GM19328 (cell line): ENCODE results near the gene KRTAP21-3.
"Not testable (repeated sequence)": the region's sequence is repeated elsewhere in the genome, so short reads cannot be mapped to it uniquely, and the experiment has no call there.

Experiments
- ATAC-seq: cut with Tn5 transposase; IDR thresholded peaks from one replicate; pipeline ENCODE4 v1.9.1; 2021; ENCODE audit warnings: mild to moderate bottlenecking, moderate library complexity; ENCODE audit not compliant: unreplicated experiment

The KRTAP21-3 gene, protein sequence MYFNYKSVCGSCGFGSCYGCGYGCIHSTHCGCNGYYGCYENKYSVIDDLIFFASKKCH

DNA sequence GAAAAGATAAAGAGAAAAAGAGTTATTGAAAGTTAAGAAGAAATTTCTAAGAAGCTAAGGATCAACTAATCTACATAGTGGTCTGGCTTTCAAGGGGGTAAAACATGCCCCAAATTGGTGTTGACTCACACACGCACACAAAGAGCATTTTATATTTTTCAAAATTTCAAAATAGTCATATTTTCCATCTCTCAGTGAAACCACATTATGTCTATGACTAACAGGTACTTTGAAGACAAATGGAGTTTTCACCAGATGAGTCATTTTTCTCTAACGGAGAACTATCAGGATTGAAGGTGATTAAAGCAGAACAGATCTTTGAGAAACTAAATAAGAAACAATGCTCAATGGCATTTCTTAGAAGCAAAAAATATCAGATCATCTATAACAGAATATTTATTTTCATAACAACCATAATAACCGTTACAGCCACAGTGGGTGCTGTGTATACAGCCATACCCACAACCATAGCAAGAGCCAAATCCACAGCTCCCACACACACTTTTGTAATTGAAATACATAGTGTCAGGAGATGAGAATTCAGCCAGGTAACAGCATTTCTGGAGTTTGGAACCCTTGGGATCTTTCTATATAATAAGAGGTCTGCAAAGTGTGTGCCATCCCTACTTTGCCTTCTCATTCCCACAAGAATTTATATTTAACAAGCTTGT is at the start of gene KRTAP21-3:
TSS of gene KRTAP21-3 (minus strand) at position 539 of the 671 bp plus-strand sequence. CDS start at position 521, 18 bp downstream.
- ATAC-seq: no peak

DNA sequence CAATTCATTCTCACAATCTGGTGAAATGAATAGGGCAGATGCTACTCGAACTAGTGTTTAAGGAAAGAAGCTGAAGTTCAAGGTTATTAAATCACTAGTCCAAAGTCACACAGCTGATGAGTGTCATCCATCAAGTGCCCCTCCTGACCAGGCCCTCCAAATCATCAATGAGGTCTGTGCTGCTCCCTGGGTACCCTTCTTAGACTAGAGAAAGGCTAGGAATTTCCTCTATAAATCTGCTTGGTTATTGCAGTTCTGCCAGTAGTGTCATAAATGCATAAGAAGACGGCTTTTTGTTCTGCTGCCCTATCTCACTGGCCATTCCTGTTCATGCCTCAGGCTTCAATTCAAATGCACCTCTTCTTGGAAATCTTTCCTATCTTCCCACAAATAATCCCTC is 42.2 kb upstream of the KRTAP21-3 start:
- no peak for ATAC-seq

DNA sequence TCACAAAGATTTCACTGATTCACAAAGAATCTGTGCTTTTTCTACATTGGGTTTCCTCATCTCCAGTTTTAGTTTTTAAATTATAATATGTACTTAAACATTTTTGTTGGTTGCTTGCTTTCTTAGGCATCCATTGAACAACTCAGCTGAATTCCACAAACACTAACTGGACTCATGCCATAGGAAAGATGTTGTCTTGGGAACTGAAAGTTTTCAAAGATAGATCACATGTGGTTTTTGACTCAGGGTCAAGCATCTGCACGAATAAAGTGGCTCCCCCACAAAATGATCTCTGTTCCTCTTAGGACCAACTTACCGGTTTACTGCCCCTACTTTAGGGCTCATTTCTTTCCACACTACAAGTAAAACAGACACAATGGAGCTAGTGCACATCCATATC is 39.7 kb upstream of the KRTAP21-3 start:
- ATAC-seq: no peak

DNA sequence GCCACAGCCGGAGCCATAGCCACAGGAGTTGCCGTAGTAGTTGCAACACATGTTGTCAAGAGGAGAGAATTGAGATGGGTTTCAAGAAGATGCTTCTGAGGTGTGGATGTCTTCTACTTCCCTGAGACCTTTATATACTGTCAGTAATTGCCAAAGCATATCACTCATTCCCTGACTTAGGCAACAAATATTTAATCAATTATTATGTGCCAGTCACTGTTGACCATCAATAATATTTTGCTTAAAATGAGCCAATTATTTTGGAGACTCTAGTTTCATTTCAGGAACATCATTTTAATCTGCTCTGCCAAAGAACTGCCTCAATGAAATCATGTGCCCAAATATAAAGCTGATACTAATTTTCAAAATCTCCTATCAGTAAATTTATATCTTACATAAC is 36.8 kb upstream of the KRTAP21-3 start, which contains the start of gene KRTAP21-1:
TSS of gene KRTAP21-1 (minus strand) at position 101 of the 400 bp plus-strand sequence. CDS start at position 51, 50 bp downstream.
- not testable (repeated sequence) for ATAC-seq

DNA sequence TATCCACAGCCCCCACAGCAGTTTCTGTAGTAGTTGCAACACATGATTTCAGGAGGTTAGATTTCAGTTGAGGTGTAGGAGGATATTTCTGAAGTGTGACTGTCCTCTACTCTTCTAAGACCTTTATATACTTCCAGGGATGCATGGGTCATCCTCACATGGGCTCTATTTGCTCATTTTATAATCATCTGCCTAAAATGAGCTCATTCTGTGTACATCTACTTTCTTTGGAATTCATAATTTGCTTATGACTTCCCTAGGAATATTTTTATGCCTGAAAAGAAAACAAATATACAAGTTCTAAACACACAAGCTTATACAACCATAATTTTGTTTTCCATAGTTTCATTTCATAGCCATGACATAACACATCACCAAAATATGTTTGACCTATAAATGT is 28.6 kb upstream of the KRTAP21-3 start, which contains the start of gene KRTAP21-2:
TSS of gene KRTAP21-2 (minus strand) at position 101 of the 400 bp plus-strand sequence. CDS start at position 44, 57 bp downstream.
- no peak for ATAC-seq

DNA sequence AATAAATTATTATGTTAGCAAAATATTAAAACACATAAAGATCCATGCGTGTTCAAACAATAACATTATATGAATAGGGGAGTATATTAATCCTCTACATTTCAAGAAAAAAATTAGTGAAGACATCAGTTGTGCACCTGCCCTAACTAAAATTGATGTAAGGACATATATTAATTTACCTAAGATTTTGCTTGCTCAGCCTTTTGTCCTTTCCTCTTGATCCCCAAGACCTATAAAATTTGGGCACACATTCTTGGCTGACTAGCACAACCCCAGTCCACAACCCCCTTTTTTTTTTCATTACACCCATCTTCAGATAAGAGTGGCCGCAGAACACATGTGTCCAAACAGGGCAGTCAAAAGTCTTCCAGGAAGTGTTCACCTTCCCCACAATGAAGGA is 21.9 kb upstream of the KRTAP21-3 start:
- ATAC-seq: no peak

DNA sequence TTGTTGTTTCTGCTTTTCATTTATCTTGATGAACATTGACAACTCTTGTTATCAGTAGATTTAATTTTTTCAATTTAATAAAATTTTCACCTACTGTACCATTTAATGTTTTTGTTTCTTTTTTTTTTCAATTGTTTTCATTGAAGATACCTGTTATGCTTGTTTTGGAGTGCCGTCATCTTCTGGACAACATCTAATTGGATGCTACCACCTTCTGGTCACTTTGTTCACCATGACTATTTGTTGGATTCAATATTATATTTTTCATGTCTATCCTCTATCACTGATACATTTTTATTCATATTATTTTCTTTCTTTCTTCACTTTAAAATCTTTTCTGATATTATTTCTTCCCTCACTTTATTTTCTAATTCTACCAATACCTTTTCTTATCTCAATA is 14.4 kb upstream of the KRTAP21-3 start:
- no peak for ATAC-seq

DNA sequence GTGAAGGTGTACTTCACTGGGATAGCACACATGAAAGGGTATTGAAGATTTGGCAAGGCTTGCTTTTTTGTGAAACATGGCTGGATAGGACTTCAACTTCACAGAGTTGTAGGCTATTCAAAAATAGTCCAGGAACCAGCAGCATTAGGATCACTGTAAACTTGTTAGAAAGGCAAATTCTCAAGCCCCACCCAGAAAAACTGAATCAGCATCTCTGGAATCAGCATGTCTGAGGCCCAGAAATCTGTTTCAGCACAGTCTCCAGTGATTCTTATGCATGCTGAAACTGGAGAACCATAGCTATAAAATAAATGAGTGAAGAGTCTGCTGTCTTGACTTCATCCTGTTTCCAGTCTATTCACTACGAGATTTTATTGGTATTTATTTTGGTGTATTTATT is 8.1 kb upstream of the KRTAP21-3 start:
- no peak for ATAC-seq

DNA sequence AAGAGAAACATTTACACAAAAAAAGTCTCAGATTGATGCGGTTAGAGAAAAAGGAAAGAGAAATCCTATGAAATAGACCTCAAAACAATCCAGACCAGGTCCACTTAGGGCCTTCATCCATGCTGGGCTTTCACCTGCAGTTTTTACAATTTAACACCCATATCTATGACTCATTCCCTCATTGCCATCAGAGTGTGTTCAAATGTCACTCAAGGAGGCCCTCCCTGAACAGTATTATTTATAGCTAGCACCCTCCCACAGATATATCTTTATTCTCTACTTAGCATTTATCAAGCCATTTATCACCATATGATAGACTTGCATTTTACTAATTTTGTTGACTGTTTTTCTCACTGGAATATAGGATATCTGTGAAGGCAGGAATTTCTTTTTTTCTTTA is 824 bp upstream of the KRTAP21-3 start:
- no peak for ATAC-seq

DNA sequence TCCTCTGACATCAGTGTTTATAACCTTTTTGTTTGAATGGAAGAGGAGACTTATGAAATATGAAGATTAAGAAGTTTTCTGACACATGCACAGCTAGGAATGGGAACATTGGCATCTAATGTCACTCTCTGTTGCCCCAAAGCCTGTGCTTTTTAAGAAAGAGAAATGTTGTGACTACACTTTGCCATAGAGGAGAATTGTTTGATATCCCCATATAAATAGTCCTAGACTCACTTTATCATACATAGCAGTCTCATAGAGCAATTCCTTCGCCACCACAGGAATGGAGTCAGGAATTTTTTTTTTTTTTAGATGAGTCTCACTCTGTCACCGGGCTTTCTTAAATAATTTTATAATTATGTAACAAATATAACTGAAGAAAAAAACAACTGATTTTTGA is 1.5 kb downstream of the KRTAP21-3 start:
- ATAC-seq: no peak

DNA sequence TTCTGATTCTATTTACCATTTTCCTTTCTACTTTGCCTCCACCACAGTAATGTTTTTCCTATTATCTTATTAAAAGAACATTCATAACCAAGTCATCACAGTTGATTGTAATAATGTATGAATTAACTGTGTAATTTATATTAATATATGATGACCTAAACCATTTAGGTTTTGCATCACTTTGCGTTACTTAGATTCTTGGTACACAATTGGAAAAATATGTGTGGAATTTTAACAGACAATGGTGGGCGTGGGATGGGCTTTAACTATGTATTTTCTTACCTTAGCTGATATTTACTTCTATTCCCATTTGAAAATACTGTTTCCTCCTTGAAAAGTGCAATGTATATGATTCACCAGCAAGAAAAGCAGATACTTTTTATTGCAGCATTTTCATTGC is 3.6 kb downstream of the KRTAP21-3 start:
- no peak for ATAC-seq

DNA sequence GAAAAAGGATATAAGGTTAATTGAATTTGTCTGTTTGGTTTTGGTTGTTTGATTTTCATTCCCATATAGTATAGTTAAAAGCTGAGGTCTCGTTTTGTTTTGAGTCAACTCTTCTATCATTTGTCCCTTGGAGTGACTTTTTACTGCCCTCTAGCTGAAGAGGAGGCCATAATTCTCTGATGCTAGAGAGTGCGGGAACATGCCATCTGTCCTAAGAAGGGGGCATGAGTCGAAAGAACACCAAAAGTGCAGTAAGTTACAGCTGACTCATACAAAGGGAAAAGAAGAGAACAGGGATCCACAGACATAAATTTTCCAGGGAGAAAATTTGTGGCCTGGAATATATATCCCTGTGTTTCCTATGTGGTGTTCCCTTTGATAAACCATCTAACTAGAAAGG is 4.1 kb downstream of the KRTAP21-3 start:
- ATAC-seq: no peak

DNA sequence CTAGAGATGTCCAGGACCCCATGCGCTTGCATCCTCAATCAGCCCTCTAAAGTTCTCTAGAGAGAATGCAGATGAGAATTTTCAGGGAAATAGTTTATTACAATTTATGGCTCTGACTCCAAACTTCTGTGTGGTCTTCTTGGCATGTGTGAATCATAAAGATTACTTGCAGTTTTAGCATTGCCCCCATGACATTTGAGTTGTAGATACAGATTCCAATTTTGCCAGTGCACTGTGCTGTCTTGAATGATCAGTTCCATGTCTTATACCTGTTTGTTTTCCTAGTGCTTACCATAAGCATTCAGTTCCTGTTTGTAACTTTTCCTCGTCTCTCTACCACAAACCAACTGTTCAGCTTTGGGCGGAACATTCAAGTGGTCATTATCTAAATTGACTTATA is 4.8 kb downstream of the KRTAP21-3 start:
- no peak for ATAC-seq

DNA sequence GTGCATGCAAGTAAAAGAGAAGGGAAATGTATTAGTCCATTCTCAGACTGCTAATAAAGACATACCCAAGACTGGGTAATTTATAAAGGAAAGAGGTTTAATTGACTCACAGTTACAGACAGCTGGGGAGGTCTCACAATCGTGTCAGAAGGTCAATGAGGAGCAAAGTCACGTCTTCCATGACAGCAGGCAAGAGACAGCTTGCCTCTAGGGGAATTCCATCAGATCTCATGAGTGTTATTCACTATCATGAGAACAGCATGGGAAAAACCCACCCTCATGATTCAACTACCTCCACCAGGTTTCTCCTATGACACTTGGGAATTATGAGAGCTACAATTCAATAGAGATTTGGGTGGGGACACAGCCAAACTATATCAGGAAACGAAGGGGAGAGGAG is 8.1 kb downstream of the KRTAP21-3 start:
- ATAC-seq: no peak

DNA sequence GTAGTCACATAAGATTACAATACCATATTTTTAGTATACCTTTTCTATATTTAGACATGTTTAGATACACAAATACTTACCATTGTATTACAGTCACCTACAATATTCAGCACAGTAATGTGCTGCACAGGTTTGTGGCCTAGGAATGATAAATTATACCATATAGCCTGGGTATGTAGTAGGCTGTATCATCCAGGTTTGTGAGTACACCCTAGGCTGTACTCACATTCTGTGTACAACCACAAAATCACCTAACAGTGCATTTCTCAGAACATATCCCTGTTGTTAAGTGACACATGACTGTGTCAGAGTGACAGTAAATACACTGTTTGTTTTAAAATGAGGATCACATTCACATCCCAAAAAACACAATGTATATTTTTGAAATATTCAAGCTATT is 11.2 kb downstream of the KRTAP21-3 start:
- ATAC-seq: no peak

DNA sequence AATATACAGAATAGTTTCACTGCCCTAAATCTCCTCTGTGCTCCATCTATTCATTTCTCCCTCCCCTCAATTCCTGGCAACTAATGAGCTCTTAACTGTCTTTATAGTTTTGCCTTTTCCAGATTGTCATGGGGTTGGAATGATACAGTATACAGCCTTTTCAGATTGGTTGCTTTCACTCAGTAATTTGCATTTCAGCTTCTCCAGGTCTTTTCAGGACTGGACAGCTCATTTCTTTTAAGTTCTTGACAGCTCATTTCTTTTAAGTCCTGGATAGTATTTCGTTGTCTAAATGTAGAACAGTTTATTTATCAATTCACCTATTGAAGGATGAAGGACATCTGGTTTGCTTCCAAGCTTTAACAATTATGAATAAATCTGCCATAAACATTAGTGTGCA is 22.6 kb downstream of the KRTAP21-3 start:
- ATAC-seq: no peak

DNA sequence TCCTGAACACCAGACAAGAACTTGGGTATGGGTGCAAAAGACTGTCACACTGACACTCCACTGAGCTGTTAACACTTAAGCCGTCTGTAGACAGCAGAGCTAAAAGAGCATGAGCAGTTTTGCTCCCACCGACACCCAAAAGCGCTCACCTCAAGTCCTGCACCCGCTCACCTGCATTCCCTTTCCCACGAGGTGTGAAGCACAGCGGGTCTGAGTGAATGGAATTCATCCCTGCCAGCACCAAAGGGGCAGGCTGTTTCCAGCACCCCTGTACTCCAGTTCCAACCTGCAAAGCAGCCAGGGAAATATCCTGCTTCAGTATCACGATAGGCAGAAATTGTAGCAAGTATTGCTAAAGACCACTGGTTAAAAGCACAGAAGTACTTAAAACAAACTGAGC is 28.8 kb downstream of the KRTAP21-3 start:
- no peak for ATAC-seq

DNA sequence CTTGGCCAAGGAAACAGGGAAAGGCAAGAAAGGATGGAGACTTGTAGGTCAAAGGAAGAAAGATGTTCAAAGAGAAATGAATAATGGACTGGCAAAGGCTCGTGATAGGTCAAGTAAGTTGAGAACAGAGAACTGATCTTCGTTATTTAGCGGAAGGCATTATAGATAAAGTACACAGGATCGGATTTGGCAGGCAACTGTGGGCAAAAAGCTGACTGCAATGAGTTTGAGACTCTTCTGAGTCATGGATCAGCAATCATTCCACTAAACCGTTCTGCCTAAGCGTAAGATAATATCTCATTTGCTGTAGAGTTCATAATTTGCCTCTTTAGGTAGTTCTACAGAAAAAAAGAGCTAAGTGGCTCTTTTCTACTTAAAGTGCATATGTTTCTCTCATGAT is 34.1 kb downstream of the KRTAP21-3 start:
- ATAC-seq: no peak

DNA sequence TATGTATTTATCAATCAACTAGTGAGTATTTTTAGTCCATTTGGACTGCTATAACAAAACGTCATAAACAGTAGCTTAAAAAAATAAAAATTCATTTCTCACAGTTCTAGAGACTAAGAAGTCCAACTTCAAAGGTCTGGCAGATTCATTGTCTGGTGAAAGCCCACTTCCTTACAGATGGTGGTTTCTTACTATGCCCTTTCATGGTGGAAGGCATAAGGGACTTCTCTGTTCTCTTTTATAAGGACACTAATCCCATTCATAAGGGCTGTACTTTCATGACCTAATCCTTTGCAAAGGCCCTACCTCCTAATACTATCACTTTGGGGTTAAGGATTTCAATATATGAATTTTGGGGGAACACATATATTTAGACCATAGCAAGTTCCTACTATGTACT is 38.0 kb downstream of the KRTAP21-3 start:
- no peak for ATAC-seq

DNA sequence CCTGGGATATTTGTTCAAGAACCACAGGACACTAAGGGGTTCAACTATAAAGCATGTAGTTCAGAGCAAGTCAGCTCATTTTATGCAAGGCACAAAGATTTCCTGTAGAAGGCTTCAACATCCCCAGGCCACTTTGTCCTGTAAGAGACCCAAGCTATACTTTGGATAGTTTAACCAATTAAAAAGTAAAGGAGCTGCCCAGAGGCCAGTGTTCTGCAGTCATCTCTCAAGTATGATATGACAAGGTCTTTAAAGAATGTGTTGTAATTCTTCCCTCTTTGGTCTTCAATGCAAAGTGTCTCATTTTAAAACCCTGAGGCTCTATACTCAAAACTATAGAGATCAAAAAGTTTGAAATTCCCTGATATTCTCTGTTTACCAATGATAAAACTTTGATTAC is 41.8 kb downstream of the KRTAP21-3 start:
- ATAC-seq: no peak

DNA sequence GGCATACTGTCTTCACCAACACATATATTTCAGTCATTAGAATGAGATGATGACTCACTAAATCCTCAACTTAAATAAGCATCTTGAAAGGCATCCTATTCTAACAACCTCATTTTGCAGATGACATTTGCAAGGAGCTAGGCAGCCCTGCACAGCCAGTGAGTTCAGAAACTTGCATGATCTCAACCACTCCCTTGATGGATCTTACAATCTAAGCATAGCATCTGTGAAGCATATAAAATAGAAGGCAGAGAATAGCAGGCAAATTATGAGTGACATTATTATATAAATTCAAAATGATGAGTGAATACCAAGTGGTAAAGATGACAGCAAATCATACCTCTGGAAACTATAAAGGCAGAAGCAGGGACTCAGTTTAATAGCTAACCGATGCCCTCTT is 44.3 kb downstream of the KRTAP21-3 start:
- ATAC-seq: no peak

DNA sequence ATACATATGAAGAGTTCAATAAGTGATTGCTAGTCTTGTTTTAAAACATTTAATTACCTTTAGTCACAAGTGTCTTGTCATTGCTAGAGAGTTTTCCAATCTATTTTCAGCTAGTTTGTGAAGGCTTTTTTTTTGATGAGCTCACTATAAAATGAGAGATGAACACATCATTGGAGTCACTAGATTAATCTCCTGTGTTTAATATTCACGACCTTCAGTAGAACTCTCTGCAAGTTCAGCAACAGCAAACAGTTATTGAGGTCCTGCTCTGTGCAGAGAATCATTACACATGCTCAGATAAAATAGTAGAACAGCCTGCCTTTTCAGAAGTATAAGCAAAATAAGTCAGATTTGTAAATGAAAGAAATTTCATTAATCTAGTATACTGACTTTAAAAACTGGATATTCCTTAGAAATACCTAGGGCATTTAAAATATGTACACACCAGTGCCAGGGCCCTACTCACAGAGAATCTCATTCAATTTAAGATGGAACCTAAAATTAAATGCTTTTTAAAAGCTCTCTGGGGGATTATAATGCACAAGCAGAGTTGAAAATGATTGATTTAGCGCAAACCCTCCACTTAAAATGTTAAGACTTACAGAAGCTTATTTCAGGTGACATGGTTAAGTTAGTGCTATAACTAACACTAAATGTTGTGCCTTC is 45.5 kb downstream of the KRTAP21-3 start:
- no peak for ATAC-seq
